Mesenchymal stem cell (in vitro differentiated cells and primary cell): ENCODE data around the gene KCNC3.

Experiments used
- DNase-seq: peaks from one replicate; pipeline ENCODE4 v3.0.0-alpha.2; 2013
- H2AFZ ChIP-seq: one replicate; pipeline ENCODE4 v1.6.1; 2013; ENCODE audit warnings: low read depth, mild to moderate bottlenecking, control low read depth, inconsistent platforms, low read length, moderate library complexity
- H2AK5ac ChIP-seq: 2 replicates; pipeline ENCODE4 v1.6.1; 2013; ENCODE audit warnings: low read length, moderate library complexity, mild to moderate bottlenecking, inconsistent platforms; ENCODE audit not compliant: severe bottlenecking
- H2BK120ac ChIP-seq: one replicate; pipeline ENCODE4 v1.6.1; 2013; ENCODE audit warnings: low read depth, mild to moderate bottlenecking, inconsistent platforms, low read length, moderate library complexity
- H2BK12ac ChIP-seq, 2 experiments: one replicate each; pipeline ENCODE4 v1.6.1; 2013; ENCODE audit warnings: inconsistent platforms in 2 of 2, low read length in 2 of 2, mild to moderate bottlenecking in 2 of 2, moderate library complexity in 2 of 2, control low read depth in 1 of 2
- H2BK15ac ChIP-seq: one replicate; pipeline ENCODE4 v1.6.1; 2013; ENCODE audit warnings: mild to moderate bottlenecking, low read depth, inconsistent platforms; ENCODE audit not compliant: poor library complexity, severe bottlenecking
- H2BK5ac ChIP-seq: 2 replicates; pipeline ENCODE4 v1.6.1; 2013; ENCODE audit warnings: low read depth, mild to moderate bottlenecking, low read length, control low read depth, inconsistent platforms; ENCODE audit not compliant: poor library complexity, severe bottlenecking
- H3K14ac ChIP-seq, 2 experiments: one replicate each; pipeline ENCODE4 v1.6.1; 2013; ENCODE audit warnings: inconsistent platforms in 2 of 2, low read length in 2 of 2, control low read depth in 1 of 2, mild to moderate bottlenecking in 1 of 2, moderate library complexity in 1 of 2
- H3K18ac ChIP-seq, 2 experiments: one replicate each; pipeline ENCODE4 v1.6.1; 2013; ENCODE audit warnings: inconsistent platforms in 2 of 2, low read length in 2 of 2, control low read depth in 1 of 2, low read depth in 1 of 2, mild to moderate bottlenecking in 1 of 2
- H3K23ac ChIP-seq, 2 experiments: one replicate each; pipeline ENCODE4 v1.6.1; 2013; ENCODE audit warnings: inconsistent platforms in 2 of 2, low read length in 2 of 2, mild to moderate bottlenecking in 2 of 2, moderate library complexity in 2 of 2, control low read depth in 1 of 2
- H3K27ac ChIP-seq: 2 replicates; pipeline ENCODE4 v1.5.1; 2013; ENCODE audit warnings: mild to moderate bottlenecking, moderate library complexity, low read length, control low read depth, inconsistent platforms; ENCODE audit not compliant: poor library complexity, severe bottlenecking
- H3K27me3 ChIP-seq, 2 experiments: 2 replicates each; pipeline versions ENCODE4 v1.6.1 to v1.7.0; 2013; ENCODE audit warnings: low read length in 2 of 2, mild to moderate bottlenecking in 2 of 2, moderate library complexity in 2 of 2, control low read depth in 1 of 2, inconsistent platforms in 1 of 2; ENCODE audit not compliant: control insufficient read depth in 1 of 2, insufficient read depth in 1 of 2
- H3K36me3 ChIP-seq, 2 experiments: 2 replicates each; pipeline versions ENCODE4 v1.6.1 to v1.7.0; 2013; ENCODE audit warnings: low read length in 2 of 2, control low read depth in 1 of 2, inconsistent platforms in 1 of 2, low read depth in 1 of 2, mild to moderate bottlenecking in 1 of 2; ENCODE audit not compliant: insufficient read depth in 2 of 2, control insufficient read depth in 1 of 2
- H3K4ac ChIP-seq, 2 experiments: one replicate each; pipeline ENCODE4 v1.6.1; 2013; ENCODE audit warnings: inconsistent platforms in 2 of 2, low read length in 2 of 2, mild to moderate bottlenecking in 2 of 2, moderate library complexity in 2 of 2, control low read depth in 1 of 2, low read depth in 1 of 2
- H3K4me1 ChIP-seq: 2 replicates; pipeline ENCODE4 v1.6.1; 2013; ENCODE audit warnings: low read depth, low read length, control low read depth; ENCODE audit not compliant: control insufficient read depth, insufficient read depth
- H3K4me2 ChIP-seq: 2 replicates; pipeline ENCODE4 v1.6.1; 2013; ENCODE audit warnings: low read length, mild to moderate bottlenecking, inconsistent platforms; ENCODE audit not compliant: poor library complexity, severe bottlenecking
- H3K4me3 ChIP-seq, 2 experiments: 2 replicates each; pipeline versions ENCODE4 v1.5.1 to v1.7.0; 2013; ENCODE audit warnings: low read length in 2 of 2, mild to moderate bottlenecking in 2 of 2, control low read depth in 1 of 2, low read depth in 1 of 2; ENCODE audit not compliant: insufficient read depth in 1 of 2
- H3K79me1 ChIP-seq: replicated peaks from 2 replicates; pipeline ENCODE4 v1.6.1; 2013; ENCODE audit warnings: mild to moderate bottlenecking, control low read depth, low read length, inconsistent platforms; ENCODE audit not compliant: poor library complexity, severe bottlenecking
- H3K9ac ChIP-seq: 2 replicates; pipeline ENCODE4 v1.7.0; 2013; ENCODE audit warnings: mild to moderate bottlenecking, low read length, moderate library complexity
- H3K9me3 ChIP-seq: 2 replicates; pipeline ENCODE4 v1.7.0; 2013; ENCODE audit warnings: mild to moderate bottlenecking, low read length; ENCODE audit not compliant: control insufficient read depth
- H4K8ac ChIP-seq: one replicate; pipeline ENCODE4 v1.6.1; 2013; ENCODE audit warnings: inconsistent platforms, mild to moderate bottlenecking, low read length, moderate library complexity
- H4K91ac ChIP-seq: one replicate; pipeline ENCODE4 v1.6.1; 2013; ENCODE audit warnings: mild to moderate bottlenecking, low read length, inconsistent platforms
- WGBS: methylation state at CpG from one replicate; pipeline ENCODE4 v1.1.7; 2013; ENCODE audit warnings: mixed read lengths; 5-methylcytosine and 5-hydroxymethylcytosine counted together

Gene KCNC3

GRCh38 chr19:50301607-50301971 is 27.6 kb downstream of the KCNC3 start:
- no peak overlapping the region for H3K4me3 ChIP-seq
- H3K9ac ChIP-seq = no peak overlapping the region
- no peak overlapping the region for H4K91ac ChIP-seq
- peaks cover 4% of the 10 kb centered on the region for H3K9me3 ChIP-seq
- H3K27me3 ChIP-seq = peaks cover 0 to 3% of the 10 kb centered on the region in 2 experiments
- no peaks in the 10 kb centered on the region for H3K4me1 ChIP-seq
- no peak overlapping the region for H3K27ac ChIP-seq
- no peak overlapping the region for H2BK5ac ChIP-seq
- WGBS = 77% methylated on average over 10 of the region's 10 CpGs
- no peak overlapping the region for H3K4me2 ChIP-seq
- no peak overlapping the region for H3K14ac ChIP-seq
- H2AK5ac ChIP-seq = no peak overlapping the region
- no peak overlapping the region for H2BK12ac ChIP-seq
- no peak overlapping the region for H3K23ac ChIP-seq
- H4K8ac ChIP-seq = no peak overlapping the region
- H2BK120ac ChIP-seq = no peak overlapping the region
- no peaks in the 10 kb centered on the region for H3K79me1 ChIP-seq
- DNase-seq = no peak
- H3K4ac ChIP-seq = no peak overlapping the region
- no peak overlapping the region for H2AFZ ChIP-seq
- no peak overlapping the region for H2BK15ac ChIP-seq
- no peaks in the 10 kb centered on the region for H3K36me3 ChIP-seq
- H3K18ac ChIP-seq = no peak overlapping the region

DNA sequence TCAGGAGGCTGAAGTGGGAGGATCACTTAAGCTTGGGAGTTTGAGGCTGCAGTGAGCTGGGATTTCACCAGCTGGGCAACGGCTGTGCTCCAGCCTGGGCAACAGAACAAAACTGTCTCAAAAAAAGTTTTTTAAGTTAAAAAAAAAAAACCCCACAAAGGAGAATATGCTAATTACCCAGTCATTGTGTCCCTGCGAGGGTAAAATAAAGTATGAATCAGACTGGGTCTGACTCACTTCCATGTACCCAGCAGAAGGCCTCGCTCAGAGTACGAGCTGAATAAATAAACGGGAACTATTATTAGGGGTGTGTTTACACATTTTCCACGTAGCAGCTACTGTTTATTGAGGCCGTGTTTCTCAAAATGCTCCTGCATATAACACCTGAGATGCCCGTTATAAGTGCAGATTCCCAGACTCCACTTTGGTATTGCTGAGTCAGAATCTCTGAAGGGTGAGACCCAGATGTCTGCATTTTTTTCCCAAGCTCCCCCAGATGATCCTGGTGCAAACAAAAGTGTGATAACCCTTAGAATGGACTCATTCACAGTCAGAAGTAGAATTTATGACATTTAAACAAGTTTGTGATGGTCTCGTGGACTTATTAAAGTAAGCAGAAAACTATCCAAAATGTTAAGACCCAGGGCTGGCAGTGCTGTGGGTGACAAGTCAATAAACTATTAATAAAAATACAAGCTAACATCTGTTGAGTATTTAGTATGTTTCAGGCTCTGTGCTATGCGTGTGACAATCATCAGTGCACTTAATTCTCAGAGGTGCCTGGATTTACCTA is 28.2 kb downstream of the KCNC3 start:
- H3K9ac ChIP-seq = peak overlapping the region; percentile 7
- H3K9me3 ChIP-seq = peaks cover 4% of the 10 kb centered on the region
- no peak overlapping the region for H2BK5ac ChIP-seq
- no peak overlapping the region for H4K91ac ChIP-seq
- no peak overlapping the region for H2AK5ac ChIP-seq
- peak; percentile 49 for DNase-seq
- H2BK15ac ChIP-seq = no peak overlapping the region
- no peak overlapping the region for H3K4me3 ChIP-seq
- no peak overlapping the region for H3K27ac ChIP-seq
- H3K18ac ChIP-seq = no peak overlapping the region
- no peak overlapping the region for H3K23ac ChIP-seq
- H2BK120ac ChIP-seq = no peak overlapping the region
- H3K79me1 ChIP-seq = no peaks in the 10 kb centered on the region
- H3K4me2 ChIP-seq = no peak overlapping the region
- no peak overlapping the region for H3K14ac ChIP-seq
- H2BK12ac ChIP-seq = no peak overlapping the region
- WGBS = 39% methylated on average over 8 of the region's 10 CpGs
- H3K4ac ChIP-seq = no peak overlapping the region
- no peak overlapping the region for H4K8ac ChIP-seq
- H2AFZ ChIP-seq = no peak overlapping the region
- peaks cover 0 to 3% of the 10 kb centered on the region in 2 experiments for H3K27me3 ChIP-seq
- no peaks in the 10 kb centered on the region for H3K36me3 ChIP-seq
- H3K4me1 ChIP-seq = no peaks in the 10 kb centered on the region

DNA sequence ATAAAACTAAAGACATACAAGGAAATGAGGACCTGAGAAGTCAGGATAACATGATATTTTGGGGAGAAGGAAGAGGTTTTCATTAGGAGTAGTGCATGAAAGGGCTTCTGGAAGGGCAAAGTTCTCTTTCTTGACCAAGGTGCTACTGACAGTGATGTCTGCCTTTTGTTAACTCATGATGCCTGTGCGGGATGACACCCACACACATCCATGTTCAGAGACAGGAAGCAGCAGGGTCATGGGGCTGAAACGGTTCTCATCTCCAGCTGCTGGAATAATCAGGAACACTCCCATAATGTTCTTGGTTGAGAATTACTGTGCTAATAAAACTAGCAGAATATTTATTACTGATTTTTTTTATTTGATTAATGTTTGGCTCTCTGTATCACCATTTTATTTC is 29.1 kb downstream of the KCNC3 start:
- H3K9ac ChIP-seq = no peak overlapping the region
- H4K91ac ChIP-seq = no peak overlapping the region
- no peak overlapping the region for H2BK12ac ChIP-seq
- peaks cover 4% of the 10 kb centered on the region for H3K9me3 ChIP-seq
- no peak overlapping the region for H2AK5ac ChIP-seq
- H3K36me3 ChIP-seq = no peaks in the 10 kb centered on the region
- H3K23ac ChIP-seq = no peak overlapping the region
- no peaks in the 10 kb centered on the region for H3K4me1 ChIP-seq
- peaks cover 0 to 3% of the 10 kb centered on the region in 2 experiments for H3K27me3 ChIP-seq
- no peak for DNase-seq
- no peak overlapping the region for H3K4ac ChIP-seq
- no peak overlapping the region for H3K4me2 ChIP-seq
- no peak overlapping the region for H2BK15ac ChIP-seq
- H2BK5ac ChIP-seq = no peak overlapping the region
- no peak overlapping the region for H3K27ac ChIP-seq
- H2BK120ac ChIP-seq = no peak overlapping the region
- H2AFZ ChIP-seq = no peak overlapping the region
- no peak overlapping the region for H3K4me3 ChIP-seq
- no peak overlapping the region for H3K18ac ChIP-seq
- WGBS = 71% methylated on average over 1 of the region's 2 CpGs
- H3K14ac ChIP-seq = no peak overlapping the region
- no peak overlapping the region for H4K8ac ChIP-seq
- no peaks in the 10 kb centered on the region for H3K79me1 ChIP-seq

DNA sequence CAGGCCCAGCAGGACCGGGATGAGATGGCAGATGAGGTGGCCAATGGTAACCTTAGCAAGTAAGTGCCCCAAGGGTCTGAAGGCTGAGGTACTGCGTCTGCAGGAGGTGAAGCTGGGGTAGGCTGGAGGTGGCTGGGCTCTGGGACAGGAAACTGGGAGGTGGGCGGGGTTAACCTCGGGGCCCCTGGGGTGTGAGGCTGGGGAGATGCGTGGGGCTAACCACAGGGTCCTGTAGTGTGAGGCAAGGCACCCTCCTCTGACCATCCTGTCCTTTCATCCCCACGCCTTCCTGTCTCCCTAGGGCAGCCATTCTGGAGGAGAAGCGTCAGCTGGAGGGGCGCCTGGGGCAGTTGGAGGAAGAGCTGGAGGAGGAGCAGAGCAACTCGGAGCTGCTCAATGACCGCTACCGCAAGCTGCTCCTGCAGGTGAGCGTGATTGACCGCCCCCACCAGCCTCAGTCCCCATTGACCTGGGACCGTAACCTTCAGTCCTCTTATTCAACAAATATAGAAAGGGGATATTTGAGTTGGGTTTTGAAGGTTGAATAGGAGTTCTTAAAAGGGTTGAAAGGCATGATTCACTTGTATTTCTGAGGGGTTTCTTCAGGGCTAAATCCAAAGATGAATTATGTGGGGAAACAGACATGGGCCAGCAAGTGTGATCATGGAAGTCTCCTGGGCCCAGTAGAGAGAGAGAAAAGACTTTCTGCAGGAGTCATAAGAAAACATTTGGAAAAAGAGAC is 35.7 kb downstream of the KCNC3 start:
- H4K8ac ChIP-seq = no peak overlapping the region
- DNase-seq = no peak
- WGBS = 75% methylated on average over 8 of the region's 14 CpGs

More for the DNA sequence above, 35.7 kb downstream of the KCNC3 start:
- H3K18ac ChIP-seq = no peak overlapping the region
- H3K4me1 ChIP-seq = no peaks in the 10 kb centered on the region
- H2AK5ac ChIP-seq = no peak overlapping the region
- no peak overlapping the region for H2BK15ac ChIP-seq
- H3K23ac ChIP-seq = no peak overlapping the region
- no peak overlapping the region for H2BK120ac ChIP-seq
- no peak overlapping the region for H2BK5ac ChIP-seq
- no peaks in the 10 kb centered on the region for H3K36me3 ChIP-seq
- H3K9me3 ChIP-seq = peaks cover 7% of the 10 kb centered on the region
- H2AFZ ChIP-seq = no peak overlapping the region
- H3K27ac ChIP-seq = no peak overlapping the region
- H3K14ac ChIP-seq = no peak overlapping the region
- H3K79me1 ChIP-seq = no peaks in the 10 kb centered on the region
- H3K4me2 ChIP-seq = no peak overlapping the region
- no peak overlapping the region for H2BK12ac ChIP-seq
- no peak overlapping the region for H4K91ac ChIP-seq
- no peak overlapping the region for H3K9ac ChIP-seq
- H3K4ac ChIP-seq = no peak overlapping the region
- H3K4me3 ChIP-seq = no peak overlapping the region
- peaks cover 0 to 4% of the 10 kb centered on the region in 2 experiments for H3K27me3 ChIP-seq
